ENCODE measurements around the gene SERPINA10.

DNA sequence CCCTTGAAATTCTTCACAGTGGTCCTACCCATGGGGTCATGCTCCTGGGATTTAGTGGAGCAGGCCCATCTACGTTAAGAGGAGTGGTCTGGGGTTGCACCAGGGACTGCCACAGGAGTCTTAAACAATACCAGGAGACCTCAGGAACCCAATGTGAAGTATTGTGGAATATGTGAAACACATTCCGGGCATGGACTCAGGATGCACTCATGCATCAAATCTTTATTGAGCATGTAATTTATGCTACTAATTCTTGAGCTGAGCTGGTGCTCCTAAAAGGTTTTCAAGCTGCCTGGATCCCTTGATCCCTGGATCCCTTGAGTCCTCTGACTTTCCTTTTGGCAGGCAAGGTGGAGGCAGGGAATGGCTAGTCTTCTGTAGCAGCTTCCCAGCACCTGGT is 8.8 kb downstream of the SERPINA10 start:
- TF ChIP-seq, protein P1, sequence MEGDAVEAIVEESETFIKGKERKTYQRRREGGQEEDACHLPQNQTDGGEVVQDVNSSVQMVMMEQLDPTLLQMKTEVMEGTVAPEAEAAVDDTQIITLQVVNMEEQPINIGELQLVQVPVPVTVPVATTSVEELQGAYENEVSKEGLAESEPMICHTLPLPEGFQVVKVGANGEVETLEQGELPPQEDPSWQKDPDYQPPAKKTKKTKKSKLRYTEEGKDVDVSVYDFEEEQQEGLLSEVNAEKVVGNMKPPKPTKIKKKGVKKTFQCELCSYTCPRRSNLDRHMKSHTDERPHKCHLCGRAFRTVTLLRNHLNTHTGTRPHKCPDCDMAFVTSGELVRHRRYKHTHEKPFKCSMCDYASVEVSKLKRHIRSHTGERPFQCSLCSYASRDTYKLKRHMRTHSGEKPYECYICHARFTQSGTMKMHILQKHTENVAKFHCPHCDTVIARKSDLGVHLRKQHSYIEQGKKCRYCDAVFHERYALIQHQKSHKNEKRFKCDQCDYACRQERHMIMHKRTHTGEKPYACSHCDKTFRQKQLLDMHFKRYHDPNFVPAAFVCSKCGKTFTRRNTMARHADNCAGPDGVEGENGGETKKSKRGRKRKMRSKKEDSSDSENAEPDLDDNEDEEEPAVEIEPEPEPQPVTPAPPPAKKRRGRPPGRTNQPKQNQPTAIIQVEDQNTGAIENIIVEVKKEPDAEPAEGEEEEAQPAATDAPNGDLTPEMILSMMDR (IDR thresholded peaks at IDR 0.05; ENCODE audit: low read depth, low read length, poor library complexity, severe bottlenecking) = no peak
- no peak for TF ChIP-seq EZH2phosphoT487 (IDR thresholded peaks at IDR 0.05; ENCODE audit: borderline replicate concordance, low read length)

Measured in DOHH2 (cell line).